Mucosa of gallbladder (tissue), 1 donor: ENCODE data around the gene ZNF148. TPM values are rescaled to one million over a fixed set of nuclear protein-coding genes. Genes with fewer than 3 reads are reported as not detected.

Experiments
- DNase-seq: peaks from one replicate; pipeline ENCODE4 v3.0.0-alpha.2; 2020; ENCODE audit warnings: low spot score
- total RNA-seq: library from RNA; stranded (reverse); gene quantifications from one replicate; pipeline ENCODE4 v1.2.1, GENCODE V29; 2021
- donor health status: DM: no; HTN: no; CAD: no.

ZNF148 gene
- total RNA-seq, 1 donor from 2014 or later = 50.4 TPM

- no peak for DNase-seq
Observed at GRCh38 chr3:125280668-125281361, 94.3 kb downstream of the ZNF148 start.

DNA sequence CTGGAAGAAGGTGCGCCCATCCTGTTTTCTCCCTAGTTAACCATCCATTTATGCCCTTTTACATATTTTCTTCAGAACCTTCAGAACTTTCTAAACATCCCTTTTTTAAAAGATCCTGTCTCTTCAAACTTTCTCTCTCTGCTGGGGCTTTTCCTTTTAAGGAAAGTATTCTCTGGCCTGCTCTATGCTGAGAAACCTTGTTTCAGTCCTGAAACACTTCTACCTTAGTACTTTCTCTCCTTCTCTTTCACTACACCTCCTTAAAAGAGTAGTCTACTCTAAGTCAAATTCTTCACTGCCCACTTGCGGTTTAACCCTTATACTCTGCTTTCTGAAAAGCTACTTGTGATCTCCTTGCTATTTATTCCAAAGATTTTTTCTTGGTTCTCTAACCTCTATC, 97.0 kb downstream of the ZNF148 start:
- DNase-seq = no peak

DNA sequence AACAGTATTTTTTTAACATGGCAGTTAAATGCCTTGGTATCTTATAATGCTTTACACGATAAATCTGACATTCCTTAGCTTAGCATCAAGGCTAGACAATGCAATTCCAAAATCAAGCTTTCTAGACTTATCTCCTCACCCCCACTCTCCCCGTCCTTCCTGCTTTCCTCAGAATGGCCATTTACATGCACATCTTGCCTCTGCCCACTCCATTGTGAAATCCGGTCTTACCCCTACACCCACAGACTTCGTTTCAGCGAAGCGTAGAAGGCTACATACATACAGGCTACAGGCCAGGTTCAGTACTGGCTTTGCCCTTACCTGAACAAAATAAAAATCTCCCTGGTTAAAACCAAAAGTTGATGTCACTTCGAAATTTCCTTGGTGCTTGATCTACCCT, 104.0 kb downstream of the ZNF148 start:
- DNase-seq = no peak

GRCh38 chr3:125267460-125267859, 107.7 kb downstream of the ZNF148 start:
- DNase-seq = no peak

DNA sequence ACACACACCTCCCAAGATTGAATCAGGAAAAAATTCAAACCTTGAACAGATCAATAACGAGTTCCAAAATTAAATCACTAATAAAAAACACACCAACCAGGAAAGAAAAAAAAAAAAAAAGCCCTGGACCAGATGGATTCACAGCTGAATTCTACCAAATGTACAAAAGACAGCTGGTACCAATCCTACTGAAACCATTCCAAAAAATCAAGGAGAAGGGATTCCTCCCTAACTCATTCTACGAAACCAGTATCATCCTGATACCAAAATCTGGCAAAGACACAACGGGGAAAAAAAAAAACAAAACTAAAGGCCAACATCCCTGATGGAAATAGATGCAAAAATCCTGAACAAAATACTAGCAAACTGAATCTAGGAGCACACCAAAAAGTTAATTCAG, 108.2 kb downstream of the ZNF148 start:
- DNase-seq = no peak

- no peak for DNase-seq
Observed at GRCh38 chr3:125262161-125262560, 113.0 kb downstream of the ZNF148 start.

- DNase-seq = no peak
Observed at GRCh38 chr3:125261031-125261430, 114.1 kb downstream of the ZNF148 start.

DNA sequence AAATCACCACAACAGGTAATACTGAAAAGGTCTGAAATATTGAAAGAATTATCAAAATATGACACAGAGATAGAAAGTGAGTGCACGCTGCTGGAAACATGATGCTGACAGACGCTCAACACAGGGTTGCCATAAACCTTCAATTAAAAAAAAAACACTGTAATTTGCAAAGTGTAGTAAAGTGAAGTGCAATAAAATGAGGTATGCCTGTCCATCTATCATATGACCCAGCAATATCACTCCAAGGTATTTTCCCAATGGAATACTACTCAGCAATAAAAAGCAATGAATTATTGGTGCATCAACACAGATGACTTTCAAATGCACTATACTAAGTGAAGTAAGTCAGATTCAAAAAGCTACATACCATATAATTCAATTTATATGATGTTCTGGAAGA, 115.0 kb downstream of the ZNF148 start:
- no peak for DNase-seq

- no peak for DNase-seq
Observed at GRCh38 chr3:125257536-125257935, 117.6 kb downstream of the ZNF148 start.

DNA sequence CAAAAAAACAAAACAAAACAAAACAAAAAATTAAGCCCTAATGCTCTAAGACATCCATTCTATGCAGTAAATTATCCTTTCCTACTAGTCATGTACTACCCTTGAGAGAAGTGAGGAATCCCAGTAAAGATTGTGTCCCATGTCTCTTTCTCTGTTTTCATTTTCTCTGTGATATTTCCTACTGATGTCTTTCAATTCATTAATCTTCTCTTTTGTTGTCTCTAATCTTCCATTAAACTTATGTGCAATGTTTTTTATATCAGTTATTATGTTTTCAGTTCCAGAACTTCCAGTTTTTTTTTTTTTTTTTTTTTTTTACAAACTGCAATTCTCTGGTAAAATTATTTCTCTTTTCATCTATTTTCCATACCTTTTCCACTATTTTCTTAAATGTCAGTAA, 118.5 kb downstream of the ZNF148 start:
- no peak for DNase-seq

DNA sequence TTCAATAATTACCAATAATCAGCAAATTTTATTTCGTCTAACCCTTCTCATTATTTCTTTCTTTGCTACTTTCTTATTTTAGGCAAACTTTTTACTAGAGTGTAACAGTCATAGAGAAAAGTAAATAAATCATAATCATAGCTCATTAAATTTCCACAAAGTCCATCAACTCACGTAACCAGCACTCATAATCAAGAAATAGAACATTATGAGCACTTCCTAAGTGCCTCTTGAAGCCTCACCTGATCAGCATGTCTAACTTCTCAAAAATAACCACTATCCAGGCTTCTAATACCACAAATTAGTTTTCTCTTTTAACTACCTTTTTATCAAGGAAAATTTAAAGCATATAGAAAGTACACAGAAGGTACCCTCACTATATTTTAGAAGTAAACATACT, 124.2 kb downstream of the ZNF148 start:
- no peak for DNase-seq

DNA sequence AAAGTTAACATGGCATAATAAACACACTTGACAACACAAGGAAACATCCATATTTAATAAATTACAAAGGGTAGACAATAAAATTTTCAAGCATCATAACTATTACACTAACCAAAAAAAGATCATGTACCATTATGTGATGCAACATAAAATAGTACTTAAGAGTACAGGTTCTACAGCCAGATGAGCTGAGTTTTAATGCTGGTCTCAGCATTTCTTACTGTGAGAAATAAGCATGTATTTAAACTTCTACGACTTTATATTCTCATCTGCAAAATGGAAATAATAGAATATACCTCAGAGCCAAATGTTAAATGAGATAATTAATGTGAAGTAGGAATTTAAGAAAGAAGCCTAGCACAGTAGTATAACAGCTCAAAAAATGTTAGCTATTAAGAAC, 128.9 kb downstream of the ZNF148 start:
- no peak for DNase-seq

DNA sequence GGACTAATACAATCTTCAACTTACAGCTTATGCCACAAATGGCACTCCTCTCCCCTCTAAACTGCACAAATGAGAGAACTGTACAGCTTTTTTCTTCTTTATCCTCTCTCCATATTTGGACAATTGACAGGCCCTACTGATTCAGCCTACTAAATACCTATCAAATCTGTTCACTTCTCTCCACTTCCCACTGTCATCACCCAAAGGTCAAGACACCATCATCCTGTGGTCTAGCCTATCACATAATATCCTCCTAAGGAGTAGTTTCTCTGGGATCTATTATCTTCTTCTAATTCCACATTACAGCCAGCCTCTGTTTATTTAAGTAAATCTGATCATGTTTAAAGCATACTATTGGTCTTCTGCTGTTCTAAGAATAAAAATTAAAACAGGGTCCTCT, 129.6 kb downstream of the ZNF148 start:
- no peak for DNase-seq

DNA sequence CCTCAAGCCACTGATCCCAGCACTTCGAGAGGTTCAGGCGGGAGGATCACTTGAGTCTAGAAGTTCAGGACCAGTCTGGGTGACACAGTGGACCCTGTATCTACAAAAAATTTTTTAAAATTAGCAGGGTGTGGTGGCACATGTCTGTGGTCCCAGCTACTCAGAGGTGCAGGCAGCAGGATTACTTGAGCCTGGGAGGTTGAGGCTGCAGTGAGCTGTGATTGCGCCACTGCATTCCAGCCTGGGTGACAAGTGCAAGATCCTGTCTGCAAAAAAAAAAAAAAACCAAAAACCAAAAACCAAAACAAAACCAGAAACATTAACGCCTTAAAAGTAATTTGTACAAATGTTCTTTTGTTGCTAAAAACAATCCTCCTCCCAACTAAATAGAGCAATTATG, 134.6 kb downstream of the ZNF148 start:
- no peak for DNase-seq

GRCh38 chr3:125239266-125239665, 135.9 kb downstream of the ZNF148 start:
- no peak for DNase-seq

DNA sequence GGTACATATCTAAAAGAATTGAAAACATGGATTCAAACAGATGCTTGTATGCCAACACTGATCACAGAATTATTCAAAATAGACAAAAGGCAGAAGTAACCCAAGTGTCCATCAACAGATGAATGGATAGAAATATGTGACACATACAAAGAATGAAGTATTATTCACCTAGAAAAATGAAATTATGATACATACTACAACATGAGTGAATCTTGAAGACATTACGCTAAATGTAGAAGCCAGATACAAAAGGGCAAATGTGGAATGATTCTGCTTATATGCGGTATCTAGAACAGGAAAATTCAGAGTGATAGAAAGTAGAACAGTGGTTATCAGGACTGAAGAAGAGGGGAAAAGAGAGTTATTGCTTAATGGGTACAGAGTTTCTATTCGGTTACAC, 136.4 kb downstream of the ZNF148 start:
- DNase-seq = no peak

GRCh38 chr3:125236331-125236903, 138.7 kb downstream of the ZNF148 start:
- DNase-seq = no peak

DNA sequence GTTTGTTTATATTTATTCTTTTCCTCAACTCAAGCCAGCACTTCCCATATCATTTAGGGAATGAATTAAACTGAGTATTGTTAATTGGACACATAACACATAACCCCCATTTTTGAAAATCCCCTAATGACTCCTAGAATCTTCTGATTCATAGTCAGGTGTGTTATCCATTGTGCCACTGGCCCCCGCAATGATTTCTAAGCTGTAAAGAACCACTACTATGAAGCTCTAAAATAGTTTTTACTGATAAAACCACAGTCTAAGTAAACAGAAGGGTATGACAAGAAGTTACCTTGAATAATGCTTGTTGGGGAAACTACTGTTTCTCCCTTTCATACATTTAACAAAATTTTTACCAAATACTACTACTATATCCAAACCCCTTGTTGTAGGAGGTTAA, 140.3 kb downstream of the ZNF148 start:
- DNase-seq = no peak

DNA sequence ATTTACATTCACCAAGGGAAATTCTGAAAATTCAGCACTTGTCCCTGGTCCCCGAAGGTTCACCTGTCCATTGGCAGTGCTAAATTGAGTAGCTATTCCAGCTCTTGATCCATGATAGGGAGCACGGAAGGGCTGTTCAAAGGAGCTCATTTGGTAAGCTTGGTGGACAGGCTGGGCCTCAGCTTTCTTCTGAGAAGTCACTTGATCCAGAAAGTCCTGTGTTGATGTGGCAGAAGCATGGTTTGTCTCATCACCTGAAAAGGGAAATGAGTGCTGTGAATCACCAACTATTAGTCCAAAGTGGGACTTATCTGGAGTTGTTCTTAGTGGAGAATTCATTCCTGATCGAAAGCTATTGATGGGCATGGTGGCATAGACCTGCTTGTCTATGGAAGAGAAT, 142.7 kb downstream of the ZNF148 start:
- DNase-seq = no peak

- DNase-seq = no peak
Observed at GRCh38 chr3:125231895-125232294, 143.2 kb downstream of the ZNF148 start.

- no peak for DNase-seq
Observed at GRCh38 chr3:125229707-125230106, 145.4 kb downstream of the ZNF148 start.

GRCh38 chr3:125229168-125229567, 146.0 kb downstream of the ZNF148 start:
- DNase-seq = no peak

DNA sequence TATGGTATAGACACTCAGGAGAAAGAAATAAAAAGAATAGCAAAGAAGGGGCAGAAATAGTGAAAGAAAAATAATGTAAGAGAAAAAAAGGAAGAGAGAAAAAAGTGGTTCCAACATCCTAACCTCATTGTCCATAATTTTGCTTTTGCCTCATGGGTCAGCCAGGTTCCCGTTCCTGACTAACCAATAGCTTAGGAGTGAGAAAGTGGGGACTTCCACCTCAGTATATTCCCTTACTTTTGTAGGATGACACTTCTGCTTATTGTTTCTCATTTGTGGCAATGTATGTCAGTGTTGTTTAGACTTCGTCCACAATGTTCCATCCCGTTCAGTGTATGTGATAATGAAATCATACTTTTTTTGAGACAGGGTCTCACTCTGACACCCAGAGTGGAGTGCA, 153.3 kb downstream of the ZNF148 start:
- no peak for DNase-seq
